CD14-positive monocyte (primary cell): ENCODE data around the gene OXSR1. TPM values are rescaled to one million over a fixed set of nuclear protein-coding genes. Genes with fewer than 3 reads are reported as not detected.

Experiments used
- DNase-seq, 3 donors: peaks; one replicate each; pipeline ENCODE4 v3.0.0-alpha.2; 2011 to 2022
- H2AFZ ChIP-seq: 2 replicates; pipeline ENCODE4 v1.6.0; 2012; ENCODE audit warnings: mild to moderate bottlenecking, low read depth, low read length, inconsistent platforms; ENCODE audit not compliant: insufficient read depth, poor library complexity, severe bottlenecking
- H3K27ac ChIP-seq, 2 donors: 1 replicate in 1 of 2; 2 replicates in 1 of 2; pipeline ENCODE4 v1.5.1; 2012 to 2013; ENCODE audit warnings: low read length in 2 of 2, control low read depth in 1 of 2, inconsistent platforms in 1 of 2, low read depth in 1 of 2, mild to moderate bottlenecking in 1 of 2
- H3K27me3 ChIP-seq, 2 donors: one replicate each; pipeline versions ENCODE4 v1.6.0 to v1.6.1; 2011 to 2013; ENCODE audit warnings: low read length in 2 of 2; ENCODE audit not compliant: control insufficient read depth in 2 of 2, insufficient read depth in 2 of 2
- H3K36me3 ChIP-seq, 2 donors: replicated peaks in 1 of 2; 1 replicate in 1 of 2; 2 replicates in 1 of 2; pipeline versions ENCODE4 v1.5.1 to v1.6.1; 2012 to 2013; ENCODE audit warnings: low read length in 2 of 2, control low read depth in 1 of 2, inconsistent platforms in 1 of 2, mild to moderate bottlenecking in 1 of 2; ENCODE audit not compliant: insufficient read depth in 2 of 2, control insufficient read depth in 1 of 2
- H3K4me1 ChIP-seq, 2 donors: 1 replicate in 1 of 2; 2 replicates in 1 of 2; pipeline versions ENCODE4 v1.5.1 to v1.6.1; 2012 to 2013; ENCODE audit warnings: low read length in 2 of 2, control low read depth in 1 of 2, inconsistent platforms in 1 of 2, mild to moderate bottlenecking in 1 of 2, moderate library complexity in 1 of 2; ENCODE audit not compliant: insufficient read depth in 2 of 2, control insufficient read depth in 1 of 2
- H3K4me2 ChIP-seq: replicated peaks from 2 replicates; pipeline ENCODE3; 2012; ENCODE audit warnings: low read length, moderate library complexity, mild to moderate bottlenecking; ENCODE audit not compliant: poor library complexity, severe bottlenecking; ENCODE audit errors: extremely low read depth
- H3K4me3 ChIP-seq, 3 experiments: fragments of 200-600 bp in 1 of 3; sonication (generic) in 1 of 3; replicated peaks in 1 of 3; 1 replicate in 2 of 3; 2 replicates in 1 of 3; pipeline ENCODE4 v1.5.1; 2011 to 2013; ENCODE audit warnings: low read length in 3 of 3, mild to moderate bottlenecking in 3 of 3, control low read depth in 2 of 3, low read depth in 2 of 3, inconsistent platforms in 1 of 3, moderate library complexity in 1 of 3
- H3K79me2 ChIP-seq: 2 replicates; pipeline ENCODE4 v1.6.0; 2012; ENCODE audit warnings: mild to moderate bottlenecking, control low read depth, inconsistent platforms, low read length, moderate library complexity; ENCODE audit not compliant: insufficient read depth
- H3K9ac ChIP-seq: 2 replicates; pipeline ENCODE4 v1.6.0; 2017; ENCODE audit warnings: low read length, mild to moderate bottlenecking; ENCODE audit not compliant: insufficient read depth, poor library complexity, severe bottlenecking
- H3K9me3 ChIP-seq, 2 donors: replicated peaks in 1 of 2; 1 replicate in 1 of 2; 2 replicates in 1 of 2; pipeline versions ENCODE4 v1.5.1 to v1.6.1; 2012 to 2013; ENCODE audit warnings: low read length in 2 of 2, control low read depth in 1 of 2; ENCODE audit not compliant: control insufficient read depth in 1 of 2, insufficient read depth in 1 of 2
- H4K20me1 ChIP-seq: 2 replicates; pipeline ENCODE4 v1.6.0; 2012; ENCODE audit warnings: mild to moderate bottlenecking, low read length, control low read depth, moderate library complexity; ENCODE audit not compliant: insufficient read depth
- H3K27ac Mint-ChIP-seq, 7 donors: one replicate each; pipeline ENCODE4 v1.8.0; 2020; ENCODE audit warnings: mild to moderate bottlenecking in 7 of 7, mixed read lengths in 7 of 7, moderate library complexity in 6 of 7, inconsistent platforms in 2 of 7
- H3K27me3 Mint-ChIP-seq, 3 donors: one replicate each; pipeline ENCODE4 v1.8.0; 2021 to 2022; ENCODE audit warnings: low read depth in 3 of 3, mild to moderate bottlenecking in 3 of 3, mixed read lengths in 3 of 3, moderate library complexity in 3 of 3, inconsistent platforms in 1 of 3
- H3K36me3 Mint-ChIP-seq, 2 donors: one replicate each; pipeline ENCODE4 v1.8.0; 2020; ENCODE audit warnings: mixed read lengths in 2 of 2, inconsistent platforms in 1 of 2, mild to moderate bottlenecking in 1 of 2
- H3K4me1 Mint-ChIP-seq: one replicate; pipeline ENCODE4 v1.8.0; 2020; ENCODE audit warnings: mild to moderate bottlenecking, mixed read lengths
- H3K4me3 Mint-ChIP-seq, 2 donors: one replicate each; pipeline ENCODE4 v1.8.0; 2020; ENCODE audit warnings: mild to moderate bottlenecking in 2 of 2, mixed read lengths in 2 of 2, moderate library complexity in 1 of 2
- H3K9me3 Mint-ChIP-seq, 7 donors: one replicate each; pipeline ENCODE4 v1.8.0; 2020 to 2022; ENCODE audit warnings: mixed read lengths in 7 of 7, mild to moderate bottlenecking in 6 of 7, moderate library complexity in 6 of 7, inconsistent platforms in 2 of 7
- WGBS: methylation state at CpG from one replicate; pipeline ENCODE4 v1.1.5; 2013; ENCODE audit warnings: missing lambda C conversion rate; ENCODE audit not compliant: insufficient coverage; 5-methylcytosine and 5-hydroxymethylcytosine counted together
- intact Hi-C, 2 donors: fragments of 100-400 bp; cut with micrococcal nuclease; formaldehyde crosslinking; loops; one replicate each; pipeline versions ENCODE4 v1.15.0 to v1.15.1; 2023
- polyA plus RNA-seq, 3 donors: library from polyadenylated mRNA; depleted of rRNA in 1 of 3; unstranded in 2 of 3; stranded (reverse) in 1 of 3; fragments of 300-500 nt in 2 of 3; fragments of >200 nt in 1 of 3; fragmentation: Illumina TruSeq in 2 of 3; gene quantifications; 1 replicate in 2 of 3; 2 replicates in 1 of 3; pipeline ENCODE4 v1.2.3, GENCODE V29; 2012 to 2021
- TF ChIP-seq, protein P1 (sequence below): fragments of 200-600 bp; IDR thresholded peaks from one replicate; pipeline ENCODE4 v1.8.0; 2022; ENCODE audit warnings: antibody characterized with exemption, mild to moderate bottlenecking

Gene OXSR1
- polyA plus RNA-seq, 3 donors: 9.4 to 20.3 (median 12.3) TPM

DNA sequence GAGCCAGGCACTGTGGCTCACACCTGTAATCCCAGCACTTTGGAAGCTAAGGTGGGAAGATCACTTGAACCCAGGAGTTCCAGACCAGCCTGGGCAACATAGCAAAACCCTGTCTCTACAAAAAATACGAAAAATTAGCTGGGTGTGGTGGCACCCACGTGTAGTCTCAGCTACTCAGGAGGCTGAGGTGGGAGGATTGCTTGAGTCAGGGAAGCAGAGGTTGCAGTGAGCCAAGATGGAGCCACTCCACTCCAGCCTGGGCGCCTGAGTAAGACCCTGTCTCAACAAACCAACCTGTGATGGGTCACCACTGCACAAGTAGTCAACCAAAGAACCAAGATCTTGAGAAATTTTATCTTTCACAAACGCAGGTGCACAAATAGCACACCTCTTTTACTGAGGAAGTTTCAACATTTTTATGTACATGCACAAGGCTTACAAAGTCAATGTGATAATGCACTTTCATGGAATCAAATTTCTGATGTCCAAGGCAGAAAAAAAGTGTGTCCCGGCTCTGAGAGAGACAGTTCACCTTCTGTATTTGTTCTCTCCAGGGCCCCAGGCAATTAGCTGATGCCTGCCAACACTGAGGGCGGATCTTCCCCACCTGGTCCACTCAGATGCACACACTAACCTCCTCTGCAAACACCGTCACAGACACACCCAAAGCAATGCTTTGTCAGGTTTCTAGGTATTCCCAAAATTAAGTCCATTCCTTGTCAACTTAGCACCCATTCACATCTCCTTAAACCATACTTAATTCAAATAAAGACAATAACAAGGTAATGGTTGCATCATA is 40.8 kb upstream of the OXSR1 start:
- no peaks in the 10 kb centered on the region for H3K9me3 Mint-ChIP-seq
- Histone ChIP-seq H3K27ac (no peak overlapping the region), H4K20me1 (peaks cover 95% of the 10 kb centered on the region), H3K36me3 (peaks cover 95 to 100% of the 10 kb centered on the region in 2 donors), H2AFZ (no peak overlapping the region), H3K9me3 (no peaks in the 10 kb centered on the region), H3K27me3 (no peaks in the 10 kb centered on the region), H3K4me1 (no peaks in the 10 kb centered on the region), H3K9ac (no peak overlapping the region), H3K4me3 (no peak overlapping the region), H3K4me2 (no peak overlapping the region), H3K79me2 (peaks cover 8% of the 10 kb centered on the region)
- peaks cover 87 to 97% of the 10 kb centered on the region in 2 donors for H3K36me3 Mint-ChIP-seq
- WGBS: 97% methylated on average over 4 of the region's 7 CpGs
- H3K4me1 Mint-ChIP-seq: no peaks in the 10 kb centered on the region
- no peak overlapping the region for H3K4me3 Mint-ChIP-seq
- DNase-seq: no peak
- no peak overlapping the region for H3K27ac Mint-ChIP-seq
- intact Hi-C loops: no loop called here
- TF ChIP-seq, protein P1, sequence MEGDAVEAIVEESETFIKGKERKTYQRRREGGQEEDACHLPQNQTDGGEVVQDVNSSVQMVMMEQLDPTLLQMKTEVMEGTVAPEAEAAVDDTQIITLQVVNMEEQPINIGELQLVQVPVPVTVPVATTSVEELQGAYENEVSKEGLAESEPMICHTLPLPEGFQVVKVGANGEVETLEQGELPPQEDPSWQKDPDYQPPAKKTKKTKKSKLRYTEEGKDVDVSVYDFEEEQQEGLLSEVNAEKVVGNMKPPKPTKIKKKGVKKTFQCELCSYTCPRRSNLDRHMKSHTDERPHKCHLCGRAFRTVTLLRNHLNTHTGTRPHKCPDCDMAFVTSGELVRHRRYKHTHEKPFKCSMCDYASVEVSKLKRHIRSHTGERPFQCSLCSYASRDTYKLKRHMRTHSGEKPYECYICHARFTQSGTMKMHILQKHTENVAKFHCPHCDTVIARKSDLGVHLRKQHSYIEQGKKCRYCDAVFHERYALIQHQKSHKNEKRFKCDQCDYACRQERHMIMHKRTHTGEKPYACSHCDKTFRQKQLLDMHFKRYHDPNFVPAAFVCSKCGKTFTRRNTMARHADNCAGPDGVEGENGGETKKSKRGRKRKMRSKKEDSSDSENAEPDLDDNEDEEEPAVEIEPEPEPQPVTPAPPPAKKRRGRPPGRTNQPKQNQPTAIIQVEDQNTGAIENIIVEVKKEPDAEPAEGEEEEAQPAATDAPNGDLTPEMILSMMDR: no peak
- H3K27me3 Mint-ChIP-seq: no peaks in the 10 kb centered on the region

DNA sequence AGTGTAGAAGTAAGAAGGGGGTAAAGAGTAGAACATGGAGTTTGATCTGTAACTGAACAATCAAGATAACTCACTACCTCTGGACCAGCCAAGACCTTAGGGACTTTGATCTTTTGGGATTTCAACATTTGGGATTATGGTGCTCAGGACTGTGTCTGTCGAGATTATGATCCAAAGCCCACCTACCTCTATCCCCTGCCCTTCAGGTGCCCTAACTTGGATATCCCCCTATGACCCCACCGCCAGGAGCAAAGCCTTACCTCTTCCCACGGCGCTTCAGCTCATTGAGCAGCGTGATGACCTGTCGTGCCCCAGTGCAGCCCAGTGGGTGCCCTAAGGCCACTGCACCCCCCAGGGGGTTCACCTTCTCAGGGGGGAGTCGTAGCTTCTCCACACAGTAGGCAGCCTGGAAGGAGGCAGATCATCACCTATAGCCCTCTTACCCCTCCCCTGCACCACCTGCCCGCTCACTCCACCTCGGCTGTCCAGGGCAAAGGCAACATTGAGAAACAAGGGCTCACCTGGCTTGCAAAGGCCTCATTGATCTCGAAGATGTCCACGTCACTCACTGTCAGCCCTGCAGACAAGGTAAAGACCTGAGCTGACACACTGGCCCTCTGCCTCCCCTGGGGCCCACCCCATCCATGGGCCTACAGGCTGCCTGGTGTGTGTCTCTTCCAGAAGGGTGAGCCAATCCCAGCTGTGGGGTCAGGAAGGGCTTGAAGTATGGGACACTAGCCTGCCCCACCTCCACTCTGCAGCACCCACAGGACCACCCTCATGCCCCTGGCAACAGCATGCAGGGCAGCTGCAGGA is 39.8 kb upstream of the OXSR1 start:
- 98% methylated on average over 9 of the region's 11 CpGs for WGBS
- Histone ChIP-seq H3K9ac (no peak overlapping the region), H3K4me2 (no peak overlapping the region), H3K4me3 (no peak overlapping the region), H3K9me3 (no peaks in the 10 kb centered on the region), H3K4me1 (no peaks in the 10 kb centered on the region), H3K36me3 (peaks cover 96 to 100% of the 10 kb centered on the region in 2 donors), H3K79me2 (peaks cover 16% of the 10 kb centered on the region), H4K20me1 (peaks cover 99% of the 10 kb centered on the region), H3K27ac (no peak overlapping the region), H3K27me3 (no peaks in the 10 kb centered on the region), H2AFZ (no peak overlapping the region)
- Mint-ChIP-seq H3K27me3 (no peaks in the 10 kb centered on the region), H3K4me1 (no peaks in the 10 kb centered on the region), H3K36me3 (peaks cover 87 to 98% of the 10 kb centered on the region in 2 donors), H3K4me3 (no peak overlapping the region), H3K9me3 (no peaks in the 10 kb centered on the region), H3K27ac (peak overlapping the region in 3 of 7 donors; percentile 3 to 80 (median 9))
- TF ChIP-seq, protein P1: no peak
- no peak for DNase-seq
- intact Hi-C loops: no loop called here
